Measurements from ENCODE around the gene CAPN10.

CAPN10 gene

DNA sequence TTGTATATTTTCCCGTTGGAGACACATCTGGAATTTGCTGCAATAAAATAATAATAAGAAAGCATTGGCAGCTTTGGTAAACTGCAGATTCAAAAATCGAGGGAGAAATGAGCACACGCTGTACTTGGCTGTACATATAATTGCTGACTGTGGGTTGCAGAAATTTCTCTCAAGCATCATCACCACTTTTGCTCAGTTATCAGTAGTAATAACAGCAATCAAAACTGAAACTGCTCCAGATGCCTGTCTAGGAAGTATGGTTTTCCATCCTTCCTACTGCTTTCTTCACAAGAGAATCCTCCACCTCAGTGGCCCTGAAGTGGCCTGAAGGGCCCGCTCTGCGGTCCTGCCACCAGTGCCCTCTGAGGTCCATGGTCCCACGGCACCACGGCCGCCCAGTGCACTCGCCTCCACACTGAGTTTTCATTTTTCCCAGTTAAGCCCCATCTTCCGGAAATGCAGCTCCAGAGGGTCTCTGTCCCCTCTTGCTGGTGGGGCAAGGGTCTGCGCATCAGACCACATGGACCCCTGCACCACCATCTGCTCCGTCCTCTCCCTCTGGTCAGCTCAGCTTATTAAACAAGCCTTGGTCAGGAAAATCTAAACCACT, 22.5 kb upstream of the CAPN10 start:
- DNase-seq (ENCODE audit: low read depth in 2 of 2): no peak

DNA sequence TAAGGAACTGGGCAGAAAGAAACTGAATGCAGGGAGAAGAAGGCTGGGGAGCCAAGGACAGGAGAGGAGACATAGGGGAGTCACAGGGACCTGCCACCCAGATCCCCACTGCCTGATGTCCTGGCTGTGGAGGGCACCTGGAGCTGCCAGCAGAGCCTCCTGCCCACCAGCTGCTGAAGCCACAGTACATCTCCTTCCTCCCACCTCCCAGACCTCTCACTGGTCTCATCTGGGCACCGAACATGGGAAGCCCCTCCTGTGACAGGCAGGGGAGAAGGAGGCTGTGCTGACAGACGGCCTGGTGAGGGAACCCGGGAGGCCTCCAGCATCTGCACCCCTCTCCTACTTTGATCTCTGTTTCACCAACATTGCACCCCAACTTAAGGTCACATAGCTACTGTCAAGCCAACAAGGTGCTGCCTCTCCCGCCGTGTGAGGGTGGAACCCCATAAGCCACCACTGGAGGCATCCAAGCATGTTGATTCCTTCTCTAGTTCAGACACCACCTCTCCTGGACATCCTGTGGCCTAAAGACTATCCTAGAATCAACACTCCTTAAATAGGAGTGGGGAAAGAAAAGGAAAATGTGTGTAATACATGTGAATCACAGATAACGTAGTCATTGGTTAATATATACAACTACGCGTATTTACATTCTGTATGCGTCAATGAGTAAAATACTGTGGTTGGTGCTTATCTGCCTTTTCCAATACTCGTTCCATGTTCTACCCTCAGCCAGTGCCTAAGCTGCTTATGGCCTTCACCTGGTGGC, 21.8 kb upstream of the CAPN10 start:
- DNase-seq (ENCODE audit: low read depth in 2 of 2): no peak

DNA sequence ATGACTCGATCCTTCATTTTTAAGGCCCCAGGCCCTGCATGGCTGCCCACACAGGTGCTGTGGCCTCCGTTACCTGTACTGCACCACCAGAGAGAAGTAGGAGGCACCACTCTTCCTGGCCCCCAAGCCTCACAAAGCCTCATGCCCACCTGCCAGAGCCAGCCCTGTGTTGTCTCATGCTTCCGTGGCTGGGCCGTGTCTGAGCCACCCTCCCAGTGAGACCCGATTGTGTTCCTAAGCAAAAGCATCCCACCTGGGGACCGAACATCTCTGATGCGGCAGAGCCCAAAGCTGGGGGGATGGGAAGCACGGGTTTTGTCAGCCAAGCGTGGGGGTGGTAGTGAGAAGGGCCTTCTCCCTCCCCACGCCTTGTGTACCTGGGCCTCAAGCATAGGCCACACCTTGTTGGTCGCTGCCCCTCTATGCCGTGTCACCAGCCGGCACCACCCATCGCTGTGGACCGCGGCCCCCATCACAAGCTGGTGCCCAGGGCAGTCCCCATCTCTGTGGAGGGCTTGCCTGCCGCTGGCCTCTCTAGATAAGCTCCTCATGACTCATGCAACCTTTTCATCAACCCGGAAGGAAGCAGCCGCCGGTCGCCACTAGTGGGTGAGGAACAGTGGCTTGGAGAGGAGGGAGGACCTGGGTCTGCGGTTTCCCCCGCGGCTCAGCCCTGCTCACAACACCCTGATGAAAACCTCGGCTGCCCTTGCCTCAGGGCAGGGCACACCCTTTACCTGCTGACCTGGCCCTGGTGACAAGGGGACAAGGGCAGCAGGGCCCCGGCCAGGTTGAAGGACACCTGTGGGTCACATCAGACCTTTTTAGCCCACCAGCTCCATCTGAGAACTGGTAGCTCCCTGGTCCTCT, 21.0 kb upstream of the CAPN10 start:
- DNase-seq (ENCODE audit: low read depth in 2 of 2): no peak

DNA sequence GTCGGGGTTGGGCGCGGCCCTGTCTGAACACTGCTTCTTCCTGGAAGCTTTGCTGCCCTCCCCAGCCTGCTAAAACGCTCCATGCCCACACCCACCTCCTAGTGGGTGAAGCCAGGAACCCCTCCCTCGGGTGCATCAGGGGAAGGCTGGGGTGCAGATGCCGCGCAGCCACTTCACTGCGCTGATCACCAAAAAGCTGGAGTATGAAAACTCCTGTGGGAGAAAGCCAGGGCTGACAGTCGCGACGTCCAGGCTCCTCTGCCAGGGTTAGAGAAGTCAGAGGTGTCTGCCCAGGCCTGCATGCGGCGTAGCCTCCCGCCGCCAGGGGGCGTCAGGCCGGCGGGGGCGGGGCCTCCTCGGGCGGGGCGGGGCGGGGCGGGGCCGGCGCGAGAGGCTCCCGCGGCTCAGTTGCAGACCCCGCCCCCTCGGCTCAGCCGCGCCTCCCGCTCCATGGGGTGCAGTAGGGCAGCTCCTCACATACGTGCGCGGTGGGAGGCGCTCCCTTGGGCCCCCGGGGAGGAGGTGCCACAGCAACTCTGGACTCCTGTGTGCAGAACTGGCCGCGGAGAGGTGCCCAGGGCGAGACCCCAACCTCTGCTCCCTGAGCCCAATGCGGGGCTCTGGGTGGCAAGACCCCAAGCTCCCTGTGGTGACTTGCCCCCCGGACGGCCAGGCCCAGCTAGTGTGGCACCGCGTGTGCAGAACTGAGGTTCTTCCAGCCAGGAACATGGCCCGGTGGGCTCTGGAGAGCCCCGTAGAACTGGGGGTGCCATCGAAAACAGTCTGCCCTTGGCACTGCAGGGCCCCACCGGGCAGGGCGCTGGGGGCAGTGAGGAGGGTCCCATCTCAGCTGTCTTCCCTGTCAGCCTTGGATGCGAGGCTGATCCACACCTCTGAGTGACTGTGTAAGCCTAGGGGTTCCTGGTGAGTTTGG, 20.1 kb upstream of the CAPN10 start:
- peak; percentile 49 to 53 for DNase-seq (ENCODE audit: low read depth in 2 of 2)

DNA sequence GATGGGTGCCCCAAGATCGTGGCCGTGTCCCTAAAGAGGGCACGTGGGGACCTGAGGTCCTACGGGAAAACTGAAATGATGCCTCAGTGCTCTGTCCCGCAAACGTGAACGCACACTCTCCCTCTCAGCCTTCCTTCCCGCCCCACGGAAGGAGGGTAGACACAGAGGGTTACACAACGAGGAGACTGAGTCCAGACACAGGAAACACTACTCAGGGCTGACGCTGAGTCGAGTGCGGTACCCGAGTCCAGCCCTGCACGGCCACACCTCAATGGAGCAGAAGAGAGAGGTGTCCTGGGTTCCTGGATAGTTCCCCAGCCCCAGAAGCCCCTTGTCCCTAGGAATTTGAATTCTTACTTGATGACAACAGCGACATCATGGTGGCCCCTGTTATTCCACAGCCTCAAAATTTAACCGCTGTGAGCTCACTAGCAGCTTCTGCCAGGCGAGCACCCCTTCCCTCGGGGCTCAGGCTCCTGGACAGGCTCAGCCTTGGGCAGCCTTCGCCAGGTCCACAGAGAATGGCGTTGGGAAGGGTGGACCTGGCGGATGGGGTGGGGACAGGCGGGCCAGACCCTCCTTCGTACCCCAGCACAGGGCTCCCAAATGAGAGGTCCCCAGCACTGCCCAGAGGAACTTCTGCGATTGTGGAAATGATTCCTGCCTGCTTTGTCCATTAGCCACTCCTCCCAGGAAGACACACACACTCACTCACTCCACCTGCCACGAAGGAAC, 19.2 kb upstream of the CAPN10 start:
- DNase-seq (ENCODE audit: low read depth in 2 of 2): no peak

DNA sequence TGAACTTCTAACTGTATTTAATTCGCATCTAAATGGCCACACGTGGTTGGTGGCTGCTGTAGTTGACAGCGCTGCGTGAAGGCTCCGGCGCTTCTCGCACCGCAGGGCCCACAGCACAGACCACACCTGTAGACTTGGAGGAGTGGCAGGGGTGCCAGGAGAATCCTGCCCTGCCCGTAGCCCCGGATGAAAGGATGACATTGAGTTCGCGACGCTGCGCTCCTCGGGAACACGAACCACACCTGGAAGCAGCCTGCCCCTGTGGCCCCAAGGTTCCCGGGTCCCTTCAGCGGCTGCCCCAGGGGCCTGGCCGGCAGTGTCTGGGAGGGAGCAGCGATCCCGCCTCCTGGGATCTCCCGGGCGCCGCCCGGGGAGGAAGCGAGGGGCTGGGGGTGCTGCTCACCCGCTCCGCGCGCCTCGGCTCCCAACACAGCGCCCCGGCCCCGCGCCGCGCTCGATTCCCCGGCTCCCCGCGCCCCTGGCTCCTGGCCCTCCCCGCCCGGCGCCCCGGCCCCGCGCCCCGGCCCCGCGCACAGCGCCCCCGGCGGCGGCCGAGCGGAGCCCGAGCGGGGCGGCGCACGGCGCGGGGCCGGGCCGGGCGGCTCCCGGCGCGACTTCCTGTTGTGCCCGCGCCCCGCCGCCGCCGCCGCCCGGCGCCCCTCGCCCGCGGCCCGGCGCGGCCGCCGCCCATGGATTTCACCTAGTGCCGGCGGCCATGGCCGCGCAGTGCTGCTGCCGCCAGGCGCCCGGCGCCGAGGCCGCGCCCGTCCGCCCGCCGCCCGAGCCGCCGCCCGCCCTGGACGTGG, 18.5 kb upstream of the CAPN10 start, which contains the start of gene RNPEPL1:
Gene RNPEPL1, plus strand, starts transcription at position 613 of the 806 bp plus-strand sequence. Its CDS starts 103 bp downstream, at position 716.
- no peak for DNase-seq (ENCODE audit: low read depth in 2 of 2)

DNA sequence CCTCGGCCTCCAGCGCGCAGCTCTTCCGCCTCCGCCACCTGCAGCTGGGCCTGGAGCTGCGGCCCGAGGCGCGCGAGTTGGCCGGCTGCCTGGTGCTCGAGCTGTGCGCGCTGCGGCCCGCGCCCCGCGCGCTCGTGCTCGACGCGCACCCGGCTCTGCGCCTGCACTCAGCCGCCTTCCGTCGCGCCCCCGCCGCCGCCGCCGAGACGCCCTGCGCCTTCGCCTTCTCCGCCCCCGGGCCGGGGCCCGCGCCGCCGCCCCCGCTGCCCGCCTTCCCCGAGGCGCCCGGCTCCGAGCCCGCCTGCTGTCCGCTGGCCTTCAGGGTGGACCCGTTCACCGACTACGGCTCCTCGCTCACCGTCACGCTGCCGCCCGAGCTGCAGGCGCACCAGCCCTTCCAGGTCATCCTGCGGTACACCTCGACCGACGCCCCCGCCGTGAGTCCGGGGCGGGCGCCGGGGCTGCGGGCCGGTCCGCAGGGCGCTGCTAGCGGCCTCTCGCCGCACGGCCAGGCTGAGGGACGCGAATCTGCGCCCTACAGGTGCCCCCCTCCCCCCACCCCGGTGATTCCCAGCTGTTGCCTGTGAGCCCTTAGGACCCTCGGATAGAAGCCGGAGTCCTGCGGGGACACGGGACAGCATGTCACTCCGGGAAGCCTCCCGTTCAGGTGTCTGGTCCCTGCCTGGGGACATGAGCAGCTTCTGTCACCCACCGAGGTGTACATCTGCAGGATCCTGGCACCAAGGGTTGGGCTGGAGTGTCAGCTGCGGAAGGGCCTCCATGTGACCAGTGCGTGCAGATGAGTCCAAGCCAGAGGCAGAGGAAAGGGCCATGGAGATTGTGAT, 17.6 kb upstream of the CAPN10 start:
- DNase-seq (ENCODE audit: low read depth in 2 of 2): no peak

DNA sequence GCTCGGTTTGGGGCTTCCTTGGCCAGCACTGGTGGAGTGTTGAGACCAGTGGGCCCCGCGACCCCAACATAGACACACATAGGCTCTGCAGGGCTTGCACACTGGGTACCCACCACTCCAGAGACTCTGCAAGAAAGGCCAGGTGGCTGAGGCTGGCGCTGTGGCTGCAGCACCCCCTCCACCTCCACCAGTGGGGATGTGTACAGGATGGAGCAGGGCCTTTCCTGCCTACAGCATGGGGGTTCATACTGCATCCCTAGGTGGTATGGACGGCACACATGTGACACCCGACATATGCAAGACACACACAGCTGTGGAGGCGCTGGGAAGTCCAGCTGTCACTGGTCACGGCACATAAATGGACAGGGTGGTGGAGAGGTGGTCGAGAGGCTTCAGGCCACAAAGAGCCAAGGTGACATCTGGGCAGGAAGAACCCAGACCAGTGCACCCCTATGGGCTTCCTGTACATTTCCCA, 17.0 kb upstream of the CAPN10 start:
- no peak for DNase-seq (ENCODE audit: low read depth in 2 of 2)

DNA sequence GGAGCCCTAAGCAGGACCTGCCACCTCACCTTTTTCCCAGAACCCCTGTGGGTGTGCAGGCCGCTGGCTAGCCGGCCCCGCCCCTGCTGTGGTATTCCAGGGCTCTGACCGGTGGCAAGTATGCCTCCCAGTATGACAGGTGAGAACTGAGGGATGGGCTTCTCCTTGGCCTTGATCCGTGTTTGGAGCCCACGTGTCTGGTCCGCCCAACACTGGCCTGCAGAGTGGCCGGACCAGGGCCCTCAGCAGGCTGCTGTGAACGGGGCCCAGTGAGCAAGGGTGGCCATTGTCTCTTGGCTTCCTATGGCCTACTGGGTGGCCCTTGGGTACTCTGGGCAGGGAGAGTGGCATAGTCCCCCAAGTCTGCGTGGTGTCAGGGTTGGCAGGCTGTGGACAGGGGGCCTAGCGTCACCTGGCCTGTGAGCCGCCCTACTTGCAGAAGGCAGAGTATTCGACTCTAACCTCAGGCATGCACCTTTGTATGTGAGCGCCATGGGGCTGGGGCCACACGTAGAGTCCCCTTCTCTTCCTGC, 16.5 kb upstream of the CAPN10 start:
- DNase-seq (ENCODE audit: low read depth in 2 of 2): no peak

DNA sequence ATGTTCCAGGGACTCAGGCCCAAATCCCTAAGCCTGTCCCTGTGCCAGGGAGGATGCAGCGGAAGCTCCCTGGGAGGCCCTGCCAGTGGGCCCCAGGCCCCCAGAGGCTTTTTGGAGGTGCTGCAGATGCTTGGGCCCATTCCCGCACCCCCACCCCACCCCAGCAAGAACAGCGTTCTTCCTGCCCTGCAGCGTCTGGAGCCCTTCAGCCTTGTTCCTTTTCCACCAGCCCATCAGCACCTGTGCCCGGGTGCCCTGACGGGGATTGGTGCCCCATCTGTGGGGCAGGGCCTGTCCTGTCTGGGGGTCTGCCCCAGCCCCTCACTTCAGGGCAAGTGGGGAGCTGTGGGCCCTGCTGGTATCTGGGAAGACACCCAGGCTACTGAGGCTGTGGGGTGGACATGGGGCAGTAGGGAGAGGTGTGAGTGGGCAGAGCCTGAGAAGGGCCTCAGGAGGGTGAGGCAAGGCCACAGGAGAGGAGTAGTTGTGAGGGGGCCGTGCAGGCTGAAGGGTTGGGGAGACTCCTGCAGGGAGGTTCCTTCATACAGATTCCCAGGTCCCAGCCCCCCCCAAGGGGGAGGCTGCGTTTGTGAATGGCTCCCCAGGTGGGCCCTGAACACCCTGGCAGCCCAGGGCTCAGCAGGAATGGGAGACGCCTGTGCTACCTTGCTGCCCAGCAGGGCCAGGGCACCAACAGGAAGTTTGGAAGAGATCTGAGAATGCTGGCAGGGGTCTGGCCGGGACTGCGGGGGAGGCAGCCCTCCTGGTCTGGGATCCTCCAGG, 15.8 kb upstream of the CAPN10 start:
- DNase-seq (ENCODE audit: low read depth in 2 of 2): no peak

DNA sequence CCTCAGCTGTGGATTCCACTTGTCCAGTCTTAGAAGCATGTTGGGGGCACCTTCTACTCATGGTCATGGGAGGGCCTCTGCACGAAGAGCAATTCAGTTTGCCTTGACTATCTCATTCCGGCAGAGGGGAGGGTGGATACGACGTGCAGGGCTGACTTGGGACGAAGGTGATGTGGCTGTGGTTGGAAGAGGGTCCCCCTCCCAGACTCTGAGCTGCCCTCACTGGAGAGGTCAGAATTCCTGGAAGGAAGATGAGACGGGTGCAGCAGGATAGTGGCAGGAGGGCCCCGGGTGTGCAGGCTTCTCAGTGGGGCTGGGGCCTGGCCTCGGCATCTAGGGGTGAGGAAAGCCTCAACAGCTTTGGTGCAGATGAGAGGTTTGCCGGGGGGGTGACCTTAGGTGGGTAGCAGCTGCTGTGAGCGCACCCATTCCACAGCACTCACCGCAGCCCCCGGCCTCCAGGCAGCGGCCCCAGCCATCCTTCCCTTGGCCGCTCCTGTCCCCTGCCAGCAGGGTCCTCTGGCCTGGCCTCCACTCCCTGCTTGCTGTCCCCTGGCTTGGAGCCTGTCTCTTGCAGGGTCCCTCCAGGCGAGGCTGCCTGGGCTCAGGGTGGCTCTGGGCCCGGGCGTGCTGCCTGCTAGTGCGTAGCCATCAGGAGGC, 15.1 kb upstream of the CAPN10 start:
- DNase-seq (ENCODE audit: low read depth in 2 of 2): no peak

DNA sequence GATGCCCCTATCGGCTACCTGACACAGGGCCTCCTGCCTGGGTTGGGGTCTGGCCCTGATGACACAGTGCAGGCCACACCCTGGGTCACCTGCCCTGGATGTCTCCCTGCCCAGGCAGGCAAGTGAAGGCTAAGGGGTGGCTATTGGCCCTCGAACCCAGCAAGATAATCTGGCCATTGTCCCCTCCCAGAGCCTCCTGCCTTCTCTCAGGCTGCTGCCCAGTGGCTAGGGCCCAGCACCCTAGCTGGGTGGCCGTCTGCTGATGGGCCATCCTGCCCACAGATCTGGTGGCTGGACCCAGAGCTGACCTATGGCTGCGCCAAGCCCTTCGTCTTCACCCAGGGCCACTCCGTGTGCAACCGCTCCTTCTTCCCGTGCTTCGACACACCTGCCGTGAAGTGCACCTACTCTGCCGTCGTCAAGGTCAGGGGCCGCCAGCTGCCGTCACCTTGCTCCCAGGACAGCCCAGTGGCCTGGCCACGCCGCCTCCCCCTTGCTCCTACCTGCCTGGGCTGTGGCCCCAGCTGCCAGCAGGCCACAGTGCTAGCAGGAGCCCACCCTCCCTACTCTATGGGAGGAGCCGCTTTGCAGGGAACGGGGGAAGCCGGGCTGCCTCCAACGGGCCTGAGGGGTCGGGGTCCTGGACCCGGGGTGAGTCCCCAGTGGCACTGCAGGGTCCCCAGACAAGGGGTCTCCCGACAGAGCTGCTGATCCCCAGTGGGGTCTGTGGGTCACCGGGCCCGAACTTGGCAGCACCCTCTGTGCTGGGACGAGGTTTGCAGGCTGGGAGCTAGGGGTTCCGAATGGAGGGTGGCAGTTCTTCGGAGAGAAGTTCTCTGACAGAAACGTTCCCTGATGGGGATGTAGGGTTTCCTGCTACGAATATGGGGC, 14.1 kb upstream of the CAPN10 start:
- DNase-seq (ENCODE audit: low read depth in 2 of 2): no peak

DNA sequence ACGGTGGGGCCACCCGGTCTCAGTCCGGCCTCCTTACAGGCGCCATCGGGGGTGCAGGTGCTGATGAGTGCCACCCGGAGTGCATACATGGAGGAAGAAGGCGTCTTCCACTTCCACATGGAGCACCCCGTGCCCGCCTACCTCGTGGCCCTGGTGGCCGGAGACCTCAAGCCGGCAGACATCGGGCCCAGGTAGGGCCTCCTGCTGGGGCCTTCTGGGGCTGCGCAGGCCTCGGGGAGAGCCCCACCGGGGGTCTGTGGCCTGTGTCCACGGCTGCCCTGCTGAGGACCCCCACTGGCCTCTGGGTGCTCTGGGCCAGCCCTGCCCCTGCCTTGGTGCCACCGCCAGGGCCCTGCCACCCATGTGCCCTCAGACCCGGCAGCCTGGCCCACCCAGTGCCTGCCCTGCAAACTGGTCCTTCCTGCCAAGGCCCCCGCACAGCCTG, 13.4 kb upstream of the CAPN10 start:
- DNase-seq (ENCODE audit: low read depth in 2 of 2): no peak

DNA sequence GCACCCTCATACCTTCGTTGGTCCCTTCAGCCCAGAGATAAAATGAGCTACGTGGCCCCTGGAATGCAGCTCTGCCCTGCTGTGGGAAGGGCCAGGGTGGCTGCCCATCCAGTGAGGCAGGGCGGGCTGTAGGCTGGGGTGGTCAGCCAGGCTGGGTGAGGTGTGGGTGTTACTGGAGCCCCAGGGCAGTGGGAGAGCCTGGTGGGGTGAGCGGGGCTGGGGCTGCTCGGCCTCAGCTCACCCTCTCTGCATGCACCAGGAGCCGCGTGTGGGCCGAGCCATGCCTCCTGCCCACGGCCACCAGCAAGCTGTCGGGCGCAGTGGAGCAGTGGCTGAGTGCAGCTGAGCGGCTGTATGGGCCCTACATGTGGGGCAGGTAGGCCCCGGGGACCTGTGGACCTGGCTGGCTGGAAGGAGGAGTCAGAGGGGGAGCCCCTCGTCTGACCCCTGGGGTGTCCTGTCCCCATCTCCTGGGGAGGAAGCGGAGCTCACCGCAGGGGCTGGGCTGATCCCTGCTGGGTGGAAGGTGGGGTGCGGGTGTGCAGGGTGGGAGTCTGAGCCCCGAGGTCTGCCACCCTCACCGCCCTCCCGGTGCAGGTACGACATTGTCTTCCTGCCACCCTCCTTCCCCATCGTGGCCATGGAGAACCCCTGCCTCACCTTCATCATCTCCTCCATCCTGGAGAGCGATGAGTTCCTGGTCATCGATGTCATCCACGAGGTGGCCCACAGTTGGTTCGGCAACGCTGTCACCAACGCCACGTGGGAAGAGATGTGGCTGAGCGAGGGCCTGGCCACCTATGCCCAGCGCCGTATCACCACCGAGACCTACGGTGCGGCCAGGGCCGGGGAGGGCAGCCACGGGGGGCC, 12.8 kb upstream of the CAPN10 start:
- no peak for DNase-seq (ENCODE audit: low read depth in 2 of 2)

Data from fibroblast of skin of left biceps (primary cell).